ENCODE data around the gene SLC2A4RG. TPM values are rescaled to one million over a fixed set of nuclear protein-coding genes. Genes with fewer than 3 reads are reported as not detected.
"Not testable (repeated sequence)": the region's sequence is repeated elsewhere in the genome, so short reads cannot be mapped to it uniquely, and the experiment has no call there.

Gene SLC2A4RG
- polyA plus RNA-seq, 1 experiment = 26.0 TPM

DNA sequence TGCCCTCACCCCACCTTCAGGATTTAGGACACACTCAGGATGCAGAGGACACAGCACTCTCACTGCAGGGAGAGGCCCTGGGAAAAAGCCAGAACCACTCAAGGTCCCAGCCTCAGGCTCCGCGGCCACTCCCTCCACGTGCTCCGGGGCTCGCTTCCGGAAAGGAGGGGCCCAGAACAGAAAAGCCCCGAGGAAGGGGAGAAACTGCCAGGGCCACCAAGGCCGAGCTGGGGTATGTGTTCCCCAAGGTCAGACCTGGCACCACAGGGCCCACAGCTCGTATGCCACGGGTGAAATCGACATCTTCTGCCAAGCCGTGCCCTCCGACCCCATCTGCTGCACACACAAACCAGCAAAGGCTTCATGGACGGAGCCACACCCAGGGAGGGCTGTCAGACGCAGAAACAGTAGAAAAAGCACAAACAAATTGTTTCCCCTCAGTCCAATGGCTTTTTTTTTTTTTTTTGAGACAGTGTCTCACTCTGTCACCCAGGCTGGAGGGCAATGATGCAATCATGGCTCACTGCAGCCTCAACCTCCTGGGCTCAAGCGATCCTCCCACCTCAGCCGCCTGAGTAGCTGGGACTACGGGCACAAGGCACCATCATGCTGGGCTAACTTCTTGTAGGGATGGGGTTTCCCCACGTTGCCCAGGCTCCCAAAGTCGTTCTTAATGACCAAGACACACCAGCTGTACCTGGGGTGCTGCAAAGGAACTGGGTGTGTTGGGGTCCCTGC lies 33.4 kb downstream of the SLC2A4RG start:
- Histone ChIP-seq H3K27ac (ENCODE audit: low read depth, low read length) (no peak overlapping the region), H3K4me3 (ENCODE audit: low read depth, low read length) (no peak overlapping the region), H3K27me3 (ENCODE audit: control insufficient read depth, insufficient read depth, low read length) (no peaks in the 10 kb centered on the region), H3K9me3 (ENCODE audit: control insufficient read depth, insufficient read depth, low read length) (peaks cover 14% of the 10 kb centered on the region; the same call in 1 of the 2 replicates)
- no peak for DNase-seq (ENCODE audit: low read depth, low spot score)
- CTCF ChIA-PET = interaction anchor here (0.6 kb wide), 1 partner anchor 75 kb away, joined by 3 read pairs; no protein-coding TSS in a partner anchor
- TF ChIP-seq, protein P1, sequence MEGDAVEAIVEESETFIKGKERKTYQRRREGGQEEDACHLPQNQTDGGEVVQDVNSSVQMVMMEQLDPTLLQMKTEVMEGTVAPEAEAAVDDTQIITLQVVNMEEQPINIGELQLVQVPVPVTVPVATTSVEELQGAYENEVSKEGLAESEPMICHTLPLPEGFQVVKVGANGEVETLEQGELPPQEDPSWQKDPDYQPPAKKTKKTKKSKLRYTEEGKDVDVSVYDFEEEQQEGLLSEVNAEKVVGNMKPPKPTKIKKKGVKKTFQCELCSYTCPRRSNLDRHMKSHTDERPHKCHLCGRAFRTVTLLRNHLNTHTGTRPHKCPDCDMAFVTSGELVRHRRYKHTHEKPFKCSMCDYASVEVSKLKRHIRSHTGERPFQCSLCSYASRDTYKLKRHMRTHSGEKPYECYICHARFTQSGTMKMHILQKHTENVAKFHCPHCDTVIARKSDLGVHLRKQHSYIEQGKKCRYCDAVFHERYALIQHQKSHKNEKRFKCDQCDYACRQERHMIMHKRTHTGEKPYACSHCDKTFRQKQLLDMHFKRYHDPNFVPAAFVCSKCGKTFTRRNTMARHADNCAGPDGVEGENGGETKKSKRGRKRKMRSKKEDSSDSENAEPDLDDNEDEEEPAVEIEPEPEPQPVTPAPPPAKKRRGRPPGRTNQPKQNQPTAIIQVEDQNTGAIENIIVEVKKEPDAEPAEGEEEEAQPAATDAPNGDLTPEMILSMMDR (IDR thresholded peaks at IDR 0.05; ENCODE audit: low read depth, low read length) = no peak
- POLR2A ChIA-PET = interaction anchor here (0.6 kb wide), 1 partner anchor 15 kb away, joined by 5 read pairs; no protein-coding TSS in a partner anchor

DNA sequence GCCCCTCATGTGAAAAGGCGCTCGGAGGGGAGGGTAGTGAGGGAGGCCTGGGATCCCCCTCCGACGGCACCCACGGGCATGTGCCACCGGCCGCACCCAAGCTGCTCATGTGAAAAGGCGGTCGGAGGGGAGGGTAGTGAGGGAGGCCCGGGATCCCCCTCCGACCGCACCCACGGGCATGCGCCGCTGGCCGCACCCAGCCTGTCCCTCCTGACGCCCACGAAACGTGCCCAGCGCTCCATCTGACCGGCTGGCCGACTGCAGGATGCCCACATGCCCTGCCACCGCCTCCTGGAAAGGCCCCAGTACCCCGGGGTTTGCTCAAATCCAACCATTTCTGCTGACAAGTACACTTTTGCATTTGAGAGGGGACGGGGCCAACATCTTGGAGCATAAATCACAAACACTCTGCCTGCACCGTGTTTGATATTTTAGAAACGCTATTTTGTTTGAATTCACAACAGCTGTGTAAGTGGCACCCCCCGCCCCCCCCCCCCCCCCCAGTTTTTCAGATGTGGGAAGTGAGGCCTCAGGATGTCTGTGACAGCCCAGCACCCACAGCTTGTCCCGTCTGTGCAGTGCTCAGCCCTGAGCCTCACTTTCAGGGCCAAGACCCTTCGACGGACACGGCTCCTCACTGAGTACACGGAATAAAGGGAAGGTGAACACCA lies 34.1 kb downstream of the SLC2A4RG start:
- ChIA-PET POLR2A (interaction anchor here (0.6 to 2.0 kb wide), 2 partner anchors 33 to 122 kb away, joined by 3 to 8 read pairs; no protein-coding TSS in a partner anchor), CTCF (interaction anchor here (0.7 to 2.8 kb wide), 5 partner anchors 11 to 236 kb away, joined by 5 to 16 read pairs (median 8); partner anchors contain the start of genes PTK6 and TPD52L2)
- TF ChIP-seq, protein P1 (IDR thresholded peaks at IDR 0.05; ENCODE audit: low read depth, low read length) = no peak
- H3K9me3 ChIP-seq (ENCODE audit: control insufficient read depth, insufficient read depth, low read length) = peaks cover 14% of the 10 kb centered on the region; the same call in 1 of the 2 replicates
- no peak overlapping the region for H3K4me3 ChIP-seq (ENCODE audit: low read depth, low read length)
- no peak for DNase-seq (ENCODE audit: low read depth, low spot score)
- H3K27ac ChIP-seq (ENCODE audit: low read depth, low read length) = no peak overlapping the region
- no peaks in the 10 kb centered on the region for H3K27me3 ChIP-seq (ENCODE audit: control insufficient read depth, insufficient read depth, low read length)

DNA sequence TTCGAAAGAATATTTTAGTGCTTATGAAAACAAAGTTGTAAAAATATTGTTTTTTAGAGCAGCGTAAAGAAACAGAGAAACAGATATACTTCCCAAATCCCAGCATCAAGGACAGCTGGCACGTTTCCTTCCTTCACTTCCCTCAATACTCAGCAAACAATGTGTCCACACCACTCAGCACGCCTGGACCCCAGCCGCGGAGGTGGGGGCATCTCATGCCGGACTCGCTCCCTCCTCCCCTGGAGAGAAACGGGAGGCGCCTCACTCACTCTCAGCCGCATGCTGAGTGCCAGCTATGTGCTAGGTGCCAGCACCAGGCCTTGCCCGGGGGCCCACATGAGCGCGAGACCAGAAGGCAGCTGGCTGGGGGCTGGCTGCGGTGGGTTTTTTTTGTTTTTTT lies 34.7 kb downstream of the SLC2A4RG start:
- H3K9me3 ChIP-seq (ENCODE audit: control insufficient read depth, insufficient read depth, low read length) = peaks cover 14% of the 10 kb centered on the region; the same call in 1 of the 2 replicates
- H3K27ac ChIP-seq (ENCODE audit: low read depth, low read length) = no peak overlapping the region
- POLR2A ChIA-PET = interaction anchor here (2.0 kb wide), 1 partner anchor 34 kb away, joined by 8 read pairs; no protein-coding TSS in a partner anchor
- H3K4me3 ChIP-seq (ENCODE audit: low read depth, low read length) = no peak overlapping the region
- DNase-seq (ENCODE audit: low read depth, low spot score) = no peak
- CTCF ChIA-PET = interaction anchor here (0.6 to 2.8 kb wide), 12 partner anchors 10 to 285 kb away, joined by 3 to 16 read pairs (median 6); partner anchors contain the start of genes PTK6 and TPD52L2
- no peaks in the 10 kb centered on the region for H3K27me3 ChIP-seq (ENCODE audit: control insufficient read depth, insufficient read depth, low read length)
- TF ChIP-seq, protein P1 (IDR thresholded peaks at IDR 0.05; ENCODE audit: low read depth, low read length) = no peak

DNA sequence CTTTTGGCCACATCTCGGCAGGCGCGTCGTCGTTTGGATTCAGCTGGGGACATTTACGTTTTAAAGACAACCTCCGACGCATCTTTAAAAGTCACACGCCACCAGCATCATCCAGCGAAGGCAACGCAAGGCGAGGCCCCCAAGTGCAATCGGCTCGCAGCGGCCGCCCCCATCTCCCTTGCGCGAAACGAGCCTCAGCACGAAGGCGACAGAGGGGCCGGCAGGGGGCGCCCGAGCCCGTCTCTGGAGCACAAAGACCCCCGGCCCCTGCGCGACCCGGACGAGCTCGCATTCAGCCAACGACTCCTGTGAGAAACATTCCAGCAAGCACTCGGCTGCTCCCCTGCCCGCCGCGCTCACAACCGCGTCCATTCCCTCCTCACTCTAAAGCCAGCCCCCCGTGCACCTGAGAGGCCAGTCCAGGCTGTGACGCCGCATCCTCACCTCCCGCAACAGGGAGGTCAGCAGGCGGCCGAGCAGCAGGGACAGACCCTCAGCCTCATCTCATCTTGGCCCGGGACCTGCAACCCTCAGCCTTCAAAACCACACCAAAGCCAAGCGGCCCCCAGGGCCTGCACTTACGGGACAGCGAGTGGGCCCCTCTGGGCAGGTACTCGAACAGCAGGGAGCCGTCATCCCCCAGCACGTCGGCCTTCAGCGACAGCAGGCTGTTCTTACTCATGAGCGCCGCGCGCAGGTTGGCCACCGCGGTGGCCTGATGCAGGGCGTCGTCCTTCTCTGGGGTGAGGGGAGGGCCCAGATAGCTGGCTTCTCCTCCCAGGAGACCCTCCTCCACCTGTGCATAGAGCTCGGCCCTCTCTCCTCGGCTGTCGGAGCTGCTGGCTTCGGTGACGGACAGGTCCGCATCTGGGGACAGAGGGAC lies 35.8 kb downstream of the SLC2A4RG start:
- ChIA-PET CTCF (interaction anchor here (0.6 to 2.8 kb wide), 22 partner anchors 9 to 284 kb away, joined by 3 to 16 read pairs (median 3); partner anchors contain the start of genes PTK6 and TPD52L2), POLR2A (interaction anchor here (1.3 to 2.0 kb wide), 3 partner anchors 35 to 91 kb away, joined by 3 to 8 read pairs (median 3); partner anchors contain the start of gene TPD52L2)
- DNase-seq (ENCODE audit: low read depth, low spot score) = no peak
- Histone ChIP-seq H3K9me3 (ENCODE audit: control insufficient read depth, insufficient read depth, low read length) (peaks cover 14% of the 10 kb centered on the region; the same call in 1 of the 2 replicates), H3K27ac (ENCODE audit: low read depth, low read length) (no peak overlapping the region), H3K27me3 (ENCODE audit: control insufficient read depth, insufficient read depth, low read length) (no peaks in the 10 kb centered on the region), H3K4me3 (ENCODE audit: low read depth, low read length) (peak overlapping the region; percentile 27; the same call in 1 of the 2 replicates)
- TF ChIP-seq, protein P1 (IDR thresholded peaks at IDR 0.05; ENCODE audit: low read depth, low read length) = peak; percentile 82

DNA sequence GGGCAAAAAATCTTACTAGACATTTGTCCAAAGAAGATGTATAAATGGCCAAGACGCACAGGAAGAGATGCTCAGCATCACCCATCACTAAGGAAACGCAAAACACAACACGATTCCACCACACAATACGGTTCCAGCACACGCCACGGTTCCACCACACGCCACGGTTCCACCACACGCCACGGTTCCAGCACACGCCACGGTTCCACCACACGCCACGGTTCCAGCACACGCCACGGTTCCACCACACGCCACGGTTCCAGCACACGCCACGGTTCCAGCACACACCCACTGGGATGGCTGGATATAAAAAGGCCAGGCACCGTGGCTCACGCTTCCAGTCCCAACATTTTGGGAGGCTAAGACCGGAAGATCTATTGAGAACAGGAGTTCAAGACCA lies 37.3 kb downstream of the SLC2A4RG start:
- POLR2A ChIA-PET; CTCF ChIA-PET; H3K9me3 ChIP-seq (ENCODE audit: control insufficient read depth, insufficient read depth, low read length); H3K27ac ChIP-seq (ENCODE audit: low read depth, low read length); H3K27me3 ChIP-seq (ENCODE audit: control insufficient read depth, insufficient read depth, low read length); DNase-seq (ENCODE audit: low read depth, low spot score); H3K4me3 ChIP-seq (ENCODE audit: low read depth, low read length): not testable (repeated sequence)

All from AG04450 (cell line).